ENCODE data around the gene SLC9A7.

- TF ChIP-seq RBAK (tag by site-specific recombination; IDR thresholded peaks at IDR 0.05) = no peak
- TF ChIP-seq CTCF (tag by site-specific recombination; IDR thresholded peaks at IDR 0.05) = no peak
- TF ChIP-seq ZNF473 (tag by site-specific recombination; IDR thresholded peaks at IDR 0.05) = no peak
- no peak for TF ChIP-seq GLIS2 (tag by site-specific recombination; IDR thresholded peaks at IDR 0.05)
- no peak for TF ChIP-seq HOXA7 (CRISPR knock-in tag; IDR thresholded peaks at IDR 0.05; ENCODE audit: borderline replicate concordance)
- no peak for TF ChIP-seq ZNF514 (tag by site-specific recombination; IDR thresholded peaks at IDR 0.05)
- TF ChIP-seq KLF9 (tag by site-specific recombination; IDR thresholded peaks at IDR 0.05; ENCODE audit: low read depth) = no peak
- TF ChIP-seq ZBTB20 (tag by site-specific recombination; IDR thresholded peaks at IDR 0.05) = no peak
- TF ChIP-seq ZNF701 (tag by site-specific recombination; IDR thresholded peaks at IDR 0.05) = no peak
- TF ChIP-seq KLF1 (tag by site-specific recombination; IDR thresholded peaks at IDR 0.05) = no peak
- TF ChIP-seq ZNF18 (tag by site-specific recombination; IDR thresholded peaks at IDR 0.05) = no peak
- TF ChIP-seq BCL11B (tag by site-specific recombination; IDR thresholded peaks at IDR 0.05; ENCODE audit: low read depth) = no peak
- TF ChIP-seq ZNF544 (tag by site-specific recombination; IDR thresholded peaks at IDR 0.05) = no peak
Measured at GRCh38 chrX:46597208-46597607, 161.7 kb downstream of the SLC9A7 start.
